ENCODE results near the gene ANKRD27. TPM values are rescaled to one million over a fixed set of nuclear protein-coding genes. Genes with fewer than 3 reads are reported as not detected.
A peak's percentile ranks its signal among the peaks of the same experiment; 100 is the strongest.

The ANKRD27 gene
- total RNA-seq, 3 donors from 2014 or later (not counting 1 experiment from before 2014, with no cell fraction given) = 35.8 to 47.1 (median 40.8) TPM

- H3K4me3 Mint-ChIP-seq = no peak overlapping the region
- WGBS (ENCODE audit: insufficient coverage) = 69% methylated on average over 10 of the region's 10 CpGs
Measured at GRCh38 chr19:32558607-32559228, 116.3 kb downstream of the ANKRD27 start.

GRCh38 chr19:32555786-32556185 is 119.2 kb downstream of the ANKRD27 start:
- H3K9me3 ChIP-seq (ENCODE audit: control insufficient read depth, insufficient read depth, low read length) = no peaks in the 10 kb centered on the region
- H3K27ac ChIP-seq (ENCODE audit: low read length) = no peak overlapping the region
- H3K4me3 ChIP-seq (ENCODE audit: low read length) = no peak overlapping the region
- Mint-ChIP-seq H3K27ac (no peak overlapping the region), H3K9me3 (no peaks in the 10 kb centered on the region), H3K36me3 (no peaks in the 10 kb centered on the region), H3K4me3 (no peak overlapping the region), H3K4me1 (peaks cover 0 to 5% of the 10 kb centered on the region in 2 donors), H3K27me3 (ENCODE audit: low read depth in 2 of 2) (peaks cover 0 to 8% of the 10 kb centered on the region in 2 donors)
- intact Hi-C loops (cut with micrococcal nuclease) = no loop called here
- no peaks in the 10 kb centered on the region for H3K36me3 ChIP-seq (ENCODE audit: control insufficient read depth, insufficient read depth, low read length)
- TF ChIP-seq CTCF (IDR thresholded peaks at IDR 0.05) = no peak
- H3K4me1 ChIP-seq (ENCODE audit: control insufficient read depth, insufficient read depth, low read length) = no peaks in the 10 kb centered on the region
- ATAC-seq (no peak), DNase-seq (no peak)
- WGBS (ENCODE audit: insufficient coverage) = 100% methylated on average over 1 of the region's 1 CpG
- H3K27me3 ChIP-seq (ENCODE audit: control insufficient read depth, insufficient read depth, low read length) = no peaks in the 10 kb centered on the region

More at GRCh38 chr19:32558607-32559228, 116.3 kb downstream of the ANKRD27 start:
- Mint-ChIP-seq H3K27ac (peak overlapping the region in 1 of 2 donors; percentile 42), H3K4me1 (peaks cover 0 to 5% of the 10 kb centered on the region in 2 donors), H3K36me3 (no peaks in the 10 kb centered on the region), H3K27me3 (ENCODE audit: low read depth in 2 of 2) (peaks cover 0 to 8% of the 10 kb centered on the region in 2 donors), H3K9me3 (no peaks in the 10 kb centered on the region)
- Histone ChIP-seq H3K4me1 (ENCODE audit: control insufficient read depth, insufficient read depth, low read length) (no peaks in the 10 kb centered on the region), H3K27me3 (ENCODE audit: control insufficient read depth, insufficient read depth, low read length) (no peaks in the 10 kb centered on the region), H3K4me3 (ENCODE audit: low read length) (no peak overlapping the region), H3K27ac (ENCODE audit: low read length) (no peak overlapping the region), H3K9me3 (ENCODE audit: control insufficient read depth, insufficient read depth, low read length) (no peaks in the 10 kb centered on the region), H3K36me3 (ENCODE audit: control insufficient read depth, insufficient read depth, low read length) (no peaks in the 10 kb centered on the region)
- ATAC-seq (no peak), DNase-seq (no peak)
- TF ChIP-seq CTCF (IDR thresholded peaks at IDR 0.05) = no peak
- intact Hi-C loops (cut with micrococcal nuclease) = no loop called here

- no peaks in the 10 kb centered on the region for H3K27me3 ChIP-seq (ENCODE audit: control insufficient read depth, insufficient read depth, low read length)
- no peaks in the 10 kb centered on the region for H3K4me1 ChIP-seq (ENCODE audit: control insufficient read depth, insufficient read depth, low read length)
- Mint-ChIP-seq H3K27me3 (ENCODE audit: low read depth in 2 of 2) (peaks cover 0 to 2% of the 10 kb centered on the region in 2 donors), H3K4me1 (no peaks in the 10 kb centered on the region), H3K9me3 (no peaks in the 10 kb centered on the region), H3K36me3 (no peaks in the 10 kb centered on the region), H3K4me3 (no peak overlapping the region), H3K27ac (no peak overlapping the region)
- 73% methylated on average over 4 of the region's 5 CpGs for WGBS (ENCODE audit: insufficient coverage)
- no peaks in the 10 kb centered on the region for H3K9me3 ChIP-seq (ENCODE audit: control insufficient read depth, insufficient read depth, low read length)
- H3K4me3 ChIP-seq (ENCODE audit: low read length) = no peak overlapping the region
- TF ChIP-seq CTCF (IDR thresholded peaks at IDR 0.05) = no peak
- no peak for ATAC-seq
- intact Hi-C loops (cut with micrococcal nuclease) = no loop called here
- no peak for DNase-seq
- no peak overlapping the region for H3K27ac ChIP-seq (ENCODE audit: low read length)
- H3K36me3 ChIP-seq (ENCODE audit: control insufficient read depth, insufficient read depth, low read length) = no peaks in the 10 kb centered on the region
Measured at GRCh38 chr19:32550666-32551065, 124.3 kb downstream of the ANKRD27 start.

Other genes starting within 250 kb of the ANKRD27 start
- gene PDCD5, start 94.0 kb downstream of the ANKRD27 start, total RNA-seq = 10 to 100 TPM; 24.5 to 29.7 (median 25.0) TPM
- gene RGS9BP, start 668 bp upstream of the ANKRD27 start, total RNA-seq = under 1 TPM; 0.12 to 0.41 (median 0.40) TPM
- 1 to 10 TPM; 6.4 to 9.6 (median 8.2) TPM for gene NUDT19, start 16.6 kb upstream of the ANKRD27 start, total RNA-seq
- under 1 TPM in 2 of 3 donors, not detected in 1; 0.13 to 0.45 TPM for gene TDRD12, start 44.6 kb upstream of the ANKRD27 start, total RNA-seq
- under 1 TPM in 2 of 3 donors, not detected in 1; 0.75 to 0.80 TPM for gene SLC7A9, start 194.6 kb upstream of the ANKRD27 start, total RNA-seq